ENCODE measurements around the gene FAM135A. TPM values are rescaled to one million over a fixed set of nuclear protein-coding genes. Genes with fewer than 3 reads are reported as not detected.

FAM135A gene
- total RNA-seq (2014; rRNA removed), result 7.9 and 8.8 TPM in 2 replicates
- 0.77 TPM for polyA plus RNA-seq (2012)

DNA sequence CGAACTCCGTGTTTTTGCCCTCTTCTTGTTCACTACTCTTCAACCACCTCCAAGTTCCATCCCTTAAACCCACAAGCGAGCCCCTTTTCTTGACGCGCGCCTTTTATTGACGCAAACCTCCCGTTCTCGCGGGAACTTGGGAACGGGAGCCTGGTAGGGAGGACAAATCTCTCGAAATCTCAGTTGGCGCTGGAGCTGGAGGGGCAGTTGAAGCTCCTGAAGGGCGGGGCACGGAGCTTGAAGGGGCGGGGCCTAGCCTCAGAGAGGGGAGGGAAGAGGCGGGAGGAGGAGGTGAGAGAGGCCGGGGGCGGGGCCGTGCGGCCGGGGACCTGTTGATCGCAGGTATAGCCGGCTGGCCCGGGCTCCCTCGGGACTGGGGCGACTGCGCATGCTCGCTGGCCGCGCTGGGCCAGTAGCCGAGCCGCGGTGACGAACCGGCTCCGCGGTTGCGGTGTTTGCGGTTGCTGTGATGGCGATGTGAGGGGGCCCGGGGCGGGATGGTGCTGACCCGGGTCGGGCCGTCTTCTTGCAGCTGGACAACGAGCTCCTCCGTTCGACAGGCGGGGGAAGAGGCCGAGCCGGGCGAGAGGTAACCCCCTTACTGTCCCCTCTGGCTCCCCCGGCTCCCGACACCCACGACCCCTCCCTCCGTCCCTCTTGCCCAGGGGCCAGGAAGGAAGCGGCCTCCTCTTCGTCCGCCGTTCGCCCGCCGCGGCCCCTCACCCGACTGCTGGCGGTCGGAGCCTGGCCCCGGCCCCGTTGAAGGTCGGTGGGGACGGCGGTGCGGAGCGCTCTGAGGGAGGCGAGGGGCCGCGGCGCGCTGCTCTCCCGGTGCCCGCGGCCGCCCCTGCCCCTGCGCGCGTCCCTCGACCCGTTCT is at the start of gene FAM135A:
TSS of gene FAM135A (plus strand) at position 395 of the 878 bp plus-strand sequence. CDS start 14,835 bp downstream, outside the sequence.
- DNase-seq (ENCODE audit: low read depth), result peak; percentile 97

DNA sequence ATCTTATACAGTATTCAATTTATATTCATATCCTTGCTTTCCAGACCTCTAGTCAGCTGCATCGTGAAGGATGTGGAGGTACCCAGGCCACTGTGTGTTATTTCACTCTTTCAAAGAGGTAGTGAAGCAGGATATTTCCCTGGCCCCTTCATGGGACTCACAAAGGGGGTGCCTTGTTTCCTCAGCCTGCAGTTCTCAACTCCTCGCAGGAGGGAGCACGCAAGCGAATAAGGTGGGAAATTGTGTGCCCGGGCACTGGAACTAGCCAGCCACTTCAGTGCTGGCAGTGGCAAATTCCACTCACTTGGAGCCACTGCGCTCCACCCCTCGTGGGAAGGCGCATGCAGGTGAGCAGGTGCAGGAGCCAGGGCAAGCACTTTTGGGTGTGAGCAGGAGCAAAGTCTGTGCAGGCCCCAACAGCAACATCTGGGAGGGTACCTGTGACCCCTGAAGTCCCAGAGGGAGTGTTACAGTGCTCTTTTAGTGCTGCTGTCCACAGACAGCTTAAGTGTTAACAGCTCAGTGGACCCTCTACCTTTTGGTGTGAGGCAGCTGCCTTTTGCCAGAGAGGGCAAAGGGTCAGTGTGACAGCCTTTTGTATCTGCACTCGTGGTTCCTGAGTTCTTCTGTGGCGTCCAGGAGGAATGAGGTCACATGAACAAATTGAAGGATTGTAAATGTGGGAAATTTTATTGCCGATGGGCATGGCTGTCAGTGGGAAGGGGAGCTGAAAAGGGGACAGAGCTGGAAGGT is 49.4 kb upstream of the FAM135A start:
- DNase-seq (ENCODE audit: low read depth), result no peak

DNA sequence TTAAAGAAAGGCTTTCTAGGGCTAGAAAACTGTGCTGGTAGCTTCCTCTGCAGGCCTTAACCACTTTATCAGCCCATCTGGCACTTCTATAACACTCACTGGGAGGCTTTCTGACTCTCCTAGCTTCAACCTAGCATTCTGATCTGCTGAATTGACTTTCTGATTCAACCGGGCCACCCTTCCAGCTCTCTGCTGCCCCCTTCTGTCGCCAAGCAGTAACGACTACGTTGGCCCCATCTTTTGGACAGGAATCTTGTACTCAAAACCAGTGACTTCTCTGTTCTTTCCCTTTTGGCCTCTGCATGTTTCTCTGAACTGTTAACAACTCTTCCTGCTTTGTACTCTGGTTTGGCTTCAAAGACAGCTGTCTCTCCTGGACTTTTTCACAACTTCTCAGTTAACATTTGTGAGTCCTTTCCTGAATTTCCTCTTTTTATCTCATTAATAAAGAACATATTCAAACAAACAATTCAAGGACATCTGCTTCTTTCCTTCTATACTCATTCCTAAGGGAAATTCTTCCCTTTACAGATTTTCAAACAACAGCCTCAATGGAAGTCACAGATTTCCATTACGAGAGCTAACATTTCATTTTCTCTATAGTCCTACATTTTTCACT is 43.9 kb upstream of the FAM135A start:
- peak; percentile 71 for DNase-seq (ENCODE audit: low read depth)

DNA sequence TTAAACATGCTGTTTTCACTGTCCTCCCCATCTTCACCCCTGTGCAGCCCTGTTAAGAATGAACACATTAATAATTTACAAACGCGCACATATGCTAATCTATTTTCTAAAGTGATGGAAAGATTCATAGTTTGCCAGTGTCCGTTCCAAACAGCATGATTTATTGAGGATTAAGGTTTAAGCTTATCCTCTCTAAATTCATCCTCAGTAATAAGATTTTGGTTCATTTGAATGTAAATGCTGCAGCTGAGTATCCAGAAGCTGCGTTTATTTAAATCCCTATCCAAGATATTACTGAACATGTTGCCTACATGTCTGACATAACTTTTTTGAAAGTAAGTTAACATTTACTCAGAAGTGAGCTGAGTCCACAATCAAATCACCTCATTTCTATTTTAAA is 42.8 kb upstream of the FAM135A start:
- no peak for DNase-seq (ENCODE audit: low read depth)

DNA sequence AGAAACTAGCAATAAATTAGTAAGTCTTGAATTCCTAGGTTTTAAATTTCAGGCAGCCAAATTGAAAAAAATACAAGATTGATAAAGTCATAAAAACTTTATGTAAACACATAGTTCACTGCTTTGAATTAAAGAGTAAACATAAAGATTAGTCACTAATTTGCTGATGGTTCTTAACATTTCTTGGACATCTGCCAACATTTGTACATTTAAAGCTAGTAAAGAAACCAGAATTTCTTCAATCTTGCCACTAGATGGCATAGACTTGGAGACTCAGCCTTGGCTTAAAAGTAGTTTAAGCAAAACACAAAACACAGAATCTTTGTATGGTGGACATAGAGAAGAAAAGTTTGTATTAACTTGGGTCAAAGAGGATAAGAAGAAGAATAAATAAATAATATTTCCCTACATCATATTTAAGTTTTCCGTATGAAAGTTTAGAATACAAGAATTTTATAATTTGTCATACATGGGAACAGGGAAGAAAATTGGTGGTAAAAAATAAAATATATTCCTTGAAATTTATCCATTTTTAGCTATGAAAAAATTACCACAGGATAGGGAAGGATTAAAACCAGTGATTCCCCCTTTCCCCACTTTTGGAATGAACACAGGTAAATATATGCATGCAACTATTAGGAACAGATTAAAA is 41.7 kb upstream of the FAM135A start:
- peak; percentile 69 for DNase-seq (ENCODE audit: low read depth)

DNA sequence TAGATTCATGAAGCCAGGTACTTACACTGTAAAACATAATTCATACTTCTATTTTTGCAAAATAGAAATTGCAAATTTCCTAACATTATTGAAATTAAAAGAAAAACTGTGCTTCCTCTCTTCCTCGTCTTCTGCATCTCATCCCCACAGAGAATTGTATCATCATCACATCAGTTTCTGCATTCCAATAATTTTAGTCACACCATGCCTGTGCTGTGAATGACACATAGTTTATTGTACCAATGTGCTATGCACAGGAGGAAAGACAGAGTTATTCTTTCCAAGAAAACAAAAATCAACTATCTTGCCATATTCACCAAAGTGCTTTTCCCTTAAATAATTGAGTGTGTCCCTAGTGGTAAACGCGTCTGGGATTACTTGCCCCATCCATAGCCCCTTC is 38.1 kb upstream of the FAM135A start:
- peak; percentile 74 for DNase-seq (ENCODE audit: low read depth)

DNA sequence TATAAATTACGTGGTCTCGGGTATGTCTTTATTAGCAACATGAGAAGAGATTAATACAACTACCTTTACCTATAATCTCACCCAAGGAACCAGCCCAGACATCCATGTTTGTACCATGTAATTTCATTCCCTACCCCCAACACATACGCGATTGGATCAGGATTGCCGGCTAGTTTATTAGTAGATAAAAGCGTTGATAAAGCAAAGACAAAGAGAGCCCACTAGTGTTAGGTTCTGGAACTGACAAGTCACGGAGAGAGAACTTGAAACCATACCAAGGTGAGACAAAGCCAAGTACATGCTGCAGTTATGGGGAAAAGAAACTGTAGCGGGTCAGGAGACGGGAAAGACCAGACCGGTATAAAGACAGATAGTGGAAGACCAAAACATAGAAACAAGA is 37.4 kb upstream of the FAM135A start:
- DNase-seq (ENCODE audit: low read depth), result no peak

DNA sequence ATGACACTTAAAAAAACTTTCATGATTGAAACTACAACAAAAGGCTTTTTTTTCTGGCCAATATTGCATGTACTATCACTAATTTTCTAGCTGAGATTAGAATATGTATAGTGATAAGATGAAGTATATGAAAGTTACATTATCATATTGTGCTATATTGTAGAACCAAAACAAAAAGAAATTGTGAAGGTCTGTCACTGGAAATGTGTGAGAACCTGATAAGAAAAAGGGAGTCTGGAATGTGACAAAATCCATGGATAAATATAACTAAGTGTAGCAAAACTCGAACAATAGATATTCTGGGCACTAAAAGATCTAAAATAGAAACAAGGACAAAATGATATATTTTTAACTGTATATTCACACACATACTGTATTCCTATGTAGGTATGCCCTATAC is 36.7 kb upstream of the FAM135A start:
- DNase-seq (ENCODE audit: low read depth), result no peak

DNA sequence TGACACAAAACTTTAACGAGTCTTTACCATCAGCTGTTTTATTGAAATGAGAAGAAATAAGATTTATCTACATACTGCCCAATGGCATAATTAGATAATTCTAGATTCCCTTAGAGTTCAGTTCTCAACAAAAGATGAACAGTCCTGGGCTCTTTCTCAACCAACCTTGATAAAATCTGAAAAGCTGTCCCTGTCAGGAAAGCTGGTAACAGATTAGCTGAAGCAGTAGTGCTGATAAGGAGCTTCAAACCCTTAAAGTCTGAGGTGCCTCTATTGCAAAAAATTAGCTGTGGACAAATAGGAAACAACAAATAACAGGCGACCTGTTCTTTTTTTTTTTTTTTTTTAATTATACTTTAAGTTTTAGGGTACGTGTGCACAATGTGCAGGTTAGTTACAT is 35.9 kb upstream of the FAM135A start:
- no peak for DNase-seq (ENCODE audit: low read depth)

DNA sequence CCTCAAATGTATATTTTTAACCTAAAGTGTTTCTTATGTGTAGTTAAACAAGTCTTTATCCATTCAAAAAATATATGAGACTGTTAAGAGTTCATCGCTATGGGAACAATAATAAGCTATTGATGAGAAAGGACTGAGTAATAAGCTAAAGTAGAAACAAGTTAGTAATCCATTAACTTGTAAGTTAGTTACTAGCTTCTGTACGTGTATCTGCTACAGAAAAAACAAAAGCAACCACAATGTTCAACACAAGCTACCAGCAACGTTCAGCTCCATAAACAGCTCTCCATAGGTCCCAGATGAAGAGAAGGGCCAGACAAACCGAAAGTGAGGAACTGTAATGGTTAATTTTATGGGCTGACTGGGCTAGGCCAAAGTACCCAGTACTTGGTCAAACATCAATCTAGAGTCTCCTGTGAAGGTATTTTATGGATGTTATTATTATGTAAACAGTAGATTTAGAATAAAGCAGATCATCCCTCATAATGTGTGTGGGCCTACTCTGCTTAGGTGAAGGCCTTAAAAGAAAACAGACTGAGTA is 33.8 kb upstream of the FAM135A start:
- DNase-seq (ENCODE audit: low read depth), result no peak

DNA sequence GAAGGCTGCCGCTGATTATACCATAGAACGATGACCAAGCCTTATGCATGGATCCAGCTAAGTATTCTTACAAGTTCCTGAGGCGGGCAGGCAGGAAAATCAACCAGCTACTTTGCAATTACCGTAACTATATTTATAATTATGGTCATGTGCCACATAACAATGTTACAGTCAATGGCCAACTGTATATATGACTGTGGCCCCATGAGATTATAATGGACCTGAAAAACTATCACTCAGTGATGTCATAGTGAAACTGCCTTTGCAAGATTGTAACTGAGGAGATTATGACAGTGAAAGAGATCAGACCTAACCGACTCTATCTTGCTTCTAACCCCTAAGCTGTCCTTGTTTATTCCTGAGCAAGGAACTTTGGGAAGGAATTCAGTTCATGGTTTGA is 33.1 kb upstream of the FAM135A start:
- no peak for DNase-seq (ENCODE audit: low read depth)

DNA sequence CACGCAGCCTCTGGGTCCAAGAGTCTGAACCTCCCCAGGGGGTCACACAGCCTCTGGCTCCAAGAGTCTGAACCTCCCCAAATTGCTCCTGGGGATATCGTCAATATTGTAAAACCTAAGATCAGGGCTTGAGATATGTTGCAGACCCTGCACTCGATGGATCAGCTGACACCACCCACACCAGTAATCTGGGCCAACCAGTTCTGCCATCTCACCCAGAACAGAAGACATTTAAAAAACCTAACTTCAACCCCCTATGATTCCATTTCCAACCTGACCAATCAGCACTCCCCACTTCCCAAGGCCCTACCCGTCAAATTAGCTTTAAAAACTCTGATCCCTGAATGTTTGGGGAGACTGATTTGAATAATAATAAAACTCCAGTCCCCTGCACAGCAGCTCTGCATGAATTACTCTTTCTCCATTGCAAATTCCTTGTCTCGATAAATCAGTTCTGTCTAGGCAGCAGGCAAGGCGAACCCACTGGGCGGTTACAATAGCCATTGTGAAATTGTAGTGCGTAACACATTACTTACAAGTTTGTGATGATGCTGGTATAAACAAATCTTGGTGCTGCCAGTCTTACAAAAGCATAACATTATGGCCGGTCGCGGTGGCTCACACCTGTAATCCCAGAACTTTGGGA is 32.4 kb upstream of the FAM135A start:
- DNase-seq (ENCODE audit: low read depth), result no peak

DNA sequence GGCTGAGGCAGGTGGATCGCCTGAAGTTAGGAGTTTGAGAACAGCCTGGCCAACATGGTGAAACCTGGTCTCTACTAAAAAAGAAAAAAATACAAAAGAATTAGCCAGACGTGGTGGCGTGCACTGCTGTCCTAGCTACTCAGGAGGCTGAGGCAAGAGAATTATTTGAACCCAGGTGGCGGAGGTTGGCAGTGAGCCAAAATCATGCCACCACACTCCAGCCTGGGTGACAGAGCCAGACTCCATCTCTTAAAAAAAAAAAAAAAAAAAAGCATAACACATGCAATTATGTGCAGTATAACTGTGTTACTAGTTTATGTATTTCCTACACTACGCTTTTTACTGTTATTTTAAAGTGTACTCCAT is 31.9 kb upstream of the FAM135A start:
- DNase-seq (ENCODE audit: low read depth), result no peak

DNA sequence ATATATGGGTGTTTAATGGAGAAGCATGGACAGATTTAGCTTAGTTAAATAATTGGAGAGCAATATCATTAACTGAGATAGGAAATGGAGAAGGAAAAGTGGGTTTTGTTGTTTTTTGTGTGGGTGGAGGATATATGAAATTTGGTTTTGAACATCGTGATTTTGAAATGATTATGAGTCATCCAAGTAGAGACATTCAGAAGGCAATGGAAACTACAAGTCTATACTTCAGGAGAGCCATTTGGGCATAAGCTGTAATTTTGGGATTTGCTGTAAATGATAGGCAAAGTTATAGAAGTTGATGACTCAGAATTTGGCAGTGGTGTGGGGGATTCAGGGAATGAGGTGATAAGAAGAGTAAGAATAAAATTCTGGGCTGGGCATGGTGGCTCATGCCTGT is 27.4 kb upstream of the FAM135A start:
- DNase-seq (ENCODE audit: low read depth), result peak; percentile 37

DNA sequence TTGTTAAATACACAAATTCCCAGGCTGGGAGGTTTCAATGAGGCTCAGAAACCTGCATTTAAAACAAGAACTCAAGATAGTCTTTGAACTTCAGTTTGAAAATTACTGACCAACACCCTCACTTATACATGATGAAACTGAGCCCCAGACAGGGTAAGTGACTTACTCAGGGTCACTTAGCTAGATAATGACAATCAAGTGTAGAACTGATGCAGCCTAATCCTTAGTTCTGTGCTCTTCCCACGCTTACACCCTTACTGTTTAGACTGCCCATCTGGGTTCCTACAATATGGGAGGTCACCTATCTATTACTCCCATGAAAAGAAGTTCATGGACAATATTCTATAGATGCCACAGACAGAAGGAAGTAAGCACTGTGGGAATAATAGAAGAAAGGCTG is 24.5 kb upstream of the FAM135A start:
- no peak for DNase-seq (ENCODE audit: low read depth)

DNA sequence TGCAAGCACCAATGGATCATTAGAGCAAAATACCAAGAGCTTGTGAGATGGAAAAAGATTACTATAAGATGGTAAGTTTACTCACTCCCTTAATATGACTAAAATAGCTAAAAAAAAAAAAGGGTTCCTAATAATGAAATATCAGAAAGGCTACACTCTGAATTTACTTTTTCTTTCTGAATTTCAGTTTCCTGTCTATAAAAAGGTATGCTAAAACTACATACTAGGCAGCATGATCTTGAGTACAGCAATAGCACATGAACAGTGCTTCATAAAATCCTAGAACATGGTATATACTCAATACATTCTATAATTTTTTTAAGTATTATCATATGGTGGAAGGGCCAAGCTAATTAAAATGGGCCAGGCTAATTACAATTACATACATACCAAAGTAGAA is 24.0 kb upstream of the FAM135A start:
- no peak for DNase-seq (ENCODE audit: low read depth)

DNA sequence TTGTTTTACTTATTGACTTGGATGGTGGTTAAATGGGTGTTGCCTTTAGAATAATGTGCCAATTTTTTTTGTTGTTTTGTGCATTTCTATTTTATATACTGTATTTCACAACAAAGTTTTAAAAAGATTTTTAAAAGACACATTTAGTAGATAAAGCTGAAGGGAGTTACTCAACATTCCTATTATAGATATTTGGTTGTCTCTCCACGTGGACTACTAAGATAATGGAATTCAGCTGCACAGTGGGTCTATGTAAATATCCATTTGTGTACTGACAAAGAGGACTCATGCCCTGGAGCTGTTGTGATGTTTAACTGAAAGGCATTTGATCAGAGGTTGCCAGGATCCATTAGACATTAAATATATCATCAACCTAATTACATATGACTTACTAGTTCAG is 23.2 kb upstream of the FAM135A start:
- DNase-seq (ENCODE audit: low read depth), result no peak

DNA sequence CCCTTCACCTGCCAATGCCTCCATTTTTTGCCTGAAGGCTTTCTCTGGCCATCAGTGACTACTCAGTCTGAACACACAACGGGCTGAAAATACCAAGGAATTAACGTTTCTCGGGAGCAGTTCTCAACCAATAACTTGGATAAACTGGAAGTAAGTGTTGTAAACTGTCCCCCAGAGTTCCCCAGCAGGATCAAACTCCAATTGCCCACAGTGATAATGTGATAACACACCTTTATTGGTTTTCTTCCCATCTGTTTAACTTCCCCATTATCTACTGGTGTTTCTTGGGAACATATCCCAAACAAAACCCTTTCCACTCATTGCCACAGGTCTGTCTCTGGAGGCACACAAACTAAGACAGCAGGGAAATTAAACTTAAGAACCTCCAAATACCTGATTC is 21.8 kb upstream of the FAM135A start:
- DNase-seq (ENCODE audit: low read depth), result no peak

DNA sequence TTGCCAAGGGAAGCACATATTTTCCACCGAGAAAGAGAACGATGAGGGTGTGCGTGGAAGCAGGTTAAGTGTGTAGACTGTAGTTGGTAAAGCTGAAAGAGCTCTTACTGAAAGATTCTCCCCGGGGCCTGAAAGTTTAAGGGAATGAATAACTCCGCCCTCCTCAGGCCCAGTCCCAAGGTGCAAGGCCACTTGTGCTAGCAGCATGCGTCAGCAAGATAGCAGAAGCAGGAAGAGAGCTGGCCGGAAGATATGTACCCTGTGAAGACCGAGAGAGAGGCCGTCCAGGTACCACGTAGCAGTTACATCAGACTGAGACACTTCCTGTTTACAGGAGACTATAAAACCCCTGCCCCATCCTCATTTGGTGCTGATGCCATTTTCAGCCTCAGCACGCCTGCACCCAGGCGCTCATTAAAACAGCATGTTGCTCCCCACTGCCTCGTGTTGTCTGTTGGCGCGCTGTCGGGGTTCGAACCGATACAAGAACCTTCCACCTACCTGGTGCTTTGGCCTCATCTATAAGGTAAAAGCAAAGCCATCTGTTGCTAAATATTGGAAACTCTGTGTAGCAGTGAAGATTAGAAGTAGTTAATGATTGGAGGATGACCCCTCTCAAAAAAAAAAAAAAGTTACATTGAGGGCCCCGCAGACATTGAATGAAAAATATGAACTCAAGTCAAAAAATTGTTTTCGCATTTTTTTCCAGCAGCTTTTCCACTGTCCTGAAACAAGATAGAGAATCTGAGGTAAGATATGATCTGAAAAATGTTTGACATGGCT is 18.6 kb upstream of the FAM135A start:
- no peak for DNase-seq (ENCODE audit: low read depth)

DNA sequence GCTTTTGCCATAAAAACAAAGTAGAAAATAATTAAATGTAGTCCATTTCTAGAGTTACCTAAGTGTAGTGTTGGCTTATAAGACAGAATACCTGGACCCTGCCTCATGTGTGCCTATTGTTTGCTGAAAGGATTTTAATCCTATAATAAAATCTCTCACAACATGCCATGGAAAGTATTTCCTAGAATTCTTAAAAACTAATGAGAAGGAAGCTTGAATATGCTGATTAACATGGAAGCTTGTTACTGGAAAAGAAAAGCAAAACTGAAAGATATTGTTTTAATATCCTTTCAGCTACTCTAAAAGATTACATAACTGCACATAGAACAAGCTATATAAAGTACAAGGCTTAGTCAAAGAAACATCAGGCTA is 18.0 kb upstream of the FAM135A start:
- no peak for DNase-seq (ENCODE audit: low read depth)
